GM10266 (cell line): ENCODE measurements around the gene FAM120C.

ENCODE experiments used
- DNase-seq: peaks from one replicate; pipeline ENCODE4 v3.0.0; 2012; ENCODE audit errors: extremely low spot score
- TF ChIP-seq, protein P1 (sequence below): IDR thresholded peaks from 2 replicates; pipeline ENCODE4 v1.5.1; 2012; ENCODE audit warnings: mild to moderate bottlenecking, low read depth; ENCODE audit not compliant: control insufficient read depth, insufficient read depth; ENCODE audit errors: missing control alignments

Gene FAM120C, protein sequence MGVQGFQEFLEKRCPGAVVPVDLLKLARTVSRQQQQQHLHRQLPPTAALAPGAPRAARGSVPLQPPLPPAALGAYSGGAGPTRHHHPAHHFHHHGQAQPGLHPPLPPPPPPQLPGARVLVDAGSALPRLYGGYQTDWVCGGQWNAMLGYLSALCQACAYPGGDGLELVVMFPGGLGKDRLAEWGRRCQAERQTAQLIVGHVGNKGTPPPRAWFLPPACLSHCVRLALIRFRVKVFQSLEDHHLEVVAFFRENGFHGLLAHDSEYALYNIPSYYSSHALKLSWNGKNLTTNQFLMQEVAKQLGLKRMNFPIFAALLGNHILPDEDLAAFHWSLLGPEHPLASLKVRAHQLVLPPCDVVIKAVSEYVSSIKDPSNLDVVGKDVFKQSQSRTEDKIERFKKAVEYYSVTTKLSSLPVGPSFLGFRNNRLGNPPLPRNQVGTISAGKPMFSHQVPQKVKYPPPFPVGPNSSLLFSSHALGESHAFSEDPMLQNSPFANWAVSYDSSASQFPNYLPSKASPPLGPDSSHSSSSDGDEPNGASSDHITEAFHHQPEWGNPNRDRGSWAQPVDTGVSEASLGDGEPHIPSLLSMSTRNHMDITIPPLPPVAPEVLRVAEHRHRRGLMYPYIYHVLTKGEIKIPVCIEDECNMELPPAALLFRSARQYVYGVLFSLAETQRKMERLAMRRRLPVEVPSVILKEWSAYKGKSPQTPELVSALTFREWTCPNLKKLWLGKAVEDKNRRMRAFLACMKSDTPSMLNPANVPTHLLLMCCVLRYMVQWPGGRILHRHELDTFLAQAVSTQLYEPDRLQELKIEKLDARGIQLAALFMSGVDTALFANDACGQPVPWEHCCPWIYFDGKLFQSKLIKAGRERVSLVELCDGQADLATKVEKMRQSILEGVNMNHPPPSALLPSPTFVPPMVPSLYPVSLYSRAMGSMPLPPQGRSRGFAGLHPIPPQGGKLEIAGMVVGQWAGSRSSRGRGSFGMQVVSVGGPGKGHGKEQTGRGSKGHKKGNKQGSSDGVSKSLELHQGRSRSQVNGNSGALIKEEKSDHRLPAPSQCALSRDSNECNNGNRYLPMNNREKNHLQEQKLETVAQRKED

DNA sequence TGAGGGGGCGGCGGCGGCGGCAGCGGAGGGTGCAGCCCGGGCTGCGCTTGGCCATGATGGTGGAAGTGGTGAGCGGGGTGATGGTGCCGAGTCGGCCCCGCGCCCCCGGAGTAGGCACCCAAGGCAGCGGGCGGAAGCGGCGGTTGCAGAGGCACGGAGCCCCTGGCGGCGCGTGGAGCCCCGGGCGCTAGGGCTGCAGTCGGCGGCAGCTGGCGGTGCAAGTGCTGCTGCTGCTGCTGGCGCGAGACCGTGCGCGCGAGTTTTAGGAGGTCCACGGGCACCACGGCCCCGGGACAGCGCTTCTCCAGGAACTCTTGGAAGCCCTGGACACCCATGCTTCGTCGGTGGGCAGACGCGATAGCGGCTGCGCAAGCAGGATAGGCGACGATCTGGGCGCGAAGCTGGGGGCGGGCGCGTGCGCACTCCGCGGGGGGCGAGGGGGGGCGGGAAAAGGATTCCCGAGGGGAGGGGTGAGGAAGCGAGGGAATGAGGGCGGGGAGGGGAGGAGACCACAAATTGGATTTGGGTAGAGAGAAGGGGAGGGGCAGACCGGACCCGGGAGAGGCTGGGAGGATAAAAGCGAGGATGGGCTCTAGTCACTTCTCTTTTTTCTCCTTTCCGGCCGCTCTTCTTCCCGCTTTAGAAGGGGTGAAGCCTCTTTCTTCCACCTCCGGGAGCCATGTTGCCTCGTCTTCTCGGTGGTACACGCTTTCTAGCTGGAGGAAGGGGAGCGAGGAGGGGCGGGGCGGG, at the start of gene FAM120C:
FAM120C (minus strand) TSS at position 391 of the 750 bp plus-strand sequence; CDS start at position 335, 56 bp downstream.
- peak; percentile 84 for DNase-seq
- TF ChIP-seq, protein P1, sequence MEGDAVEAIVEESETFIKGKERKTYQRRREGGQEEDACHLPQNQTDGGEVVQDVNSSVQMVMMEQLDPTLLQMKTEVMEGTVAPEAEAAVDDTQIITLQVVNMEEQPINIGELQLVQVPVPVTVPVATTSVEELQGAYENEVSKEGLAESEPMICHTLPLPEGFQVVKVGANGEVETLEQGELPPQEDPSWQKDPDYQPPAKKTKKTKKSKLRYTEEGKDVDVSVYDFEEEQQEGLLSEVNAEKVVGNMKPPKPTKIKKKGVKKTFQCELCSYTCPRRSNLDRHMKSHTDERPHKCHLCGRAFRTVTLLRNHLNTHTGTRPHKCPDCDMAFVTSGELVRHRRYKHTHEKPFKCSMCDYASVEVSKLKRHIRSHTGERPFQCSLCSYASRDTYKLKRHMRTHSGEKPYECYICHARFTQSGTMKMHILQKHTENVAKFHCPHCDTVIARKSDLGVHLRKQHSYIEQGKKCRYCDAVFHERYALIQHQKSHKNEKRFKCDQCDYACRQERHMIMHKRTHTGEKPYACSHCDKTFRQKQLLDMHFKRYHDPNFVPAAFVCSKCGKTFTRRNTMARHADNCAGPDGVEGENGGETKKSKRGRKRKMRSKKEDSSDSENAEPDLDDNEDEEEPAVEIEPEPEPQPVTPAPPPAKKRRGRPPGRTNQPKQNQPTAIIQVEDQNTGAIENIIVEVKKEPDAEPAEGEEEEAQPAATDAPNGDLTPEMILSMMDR, result no peak

DNA sequence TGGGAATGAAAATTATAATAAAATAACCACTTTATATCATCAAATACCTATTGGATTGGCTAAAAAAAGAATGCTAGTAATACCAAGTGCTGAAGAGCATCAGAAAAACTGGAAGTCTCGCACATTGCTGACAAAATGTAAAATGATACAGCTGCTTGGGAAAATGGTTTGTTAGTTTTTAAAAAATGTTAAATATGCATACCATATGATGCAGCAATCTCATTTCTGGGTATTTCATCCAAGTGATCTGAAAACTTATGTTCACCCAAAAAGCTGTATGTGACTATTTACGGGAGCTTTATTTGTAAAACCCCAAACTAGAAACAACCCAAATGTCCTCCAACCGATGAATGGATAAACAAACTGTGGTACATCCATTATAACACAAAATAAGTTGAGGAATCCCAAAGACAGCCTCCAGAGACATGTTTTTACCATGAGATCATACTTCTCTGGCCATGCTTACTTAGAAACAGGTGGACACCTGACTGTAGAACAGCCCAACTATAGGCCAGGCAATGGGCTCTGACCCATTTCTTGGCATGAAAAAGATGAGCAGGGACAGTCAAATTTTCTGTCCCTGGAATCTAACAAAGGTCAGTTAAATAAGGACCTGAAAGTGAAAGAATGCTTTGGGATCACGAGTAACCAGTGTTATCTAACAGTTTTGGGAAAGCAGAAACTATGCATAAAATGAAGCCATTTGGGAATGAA, 47.5 kb upstream of the FAM120C start:
- TF ChIP-seq, protein P1, result no peak
- no peak for DNase-seq

DNA sequence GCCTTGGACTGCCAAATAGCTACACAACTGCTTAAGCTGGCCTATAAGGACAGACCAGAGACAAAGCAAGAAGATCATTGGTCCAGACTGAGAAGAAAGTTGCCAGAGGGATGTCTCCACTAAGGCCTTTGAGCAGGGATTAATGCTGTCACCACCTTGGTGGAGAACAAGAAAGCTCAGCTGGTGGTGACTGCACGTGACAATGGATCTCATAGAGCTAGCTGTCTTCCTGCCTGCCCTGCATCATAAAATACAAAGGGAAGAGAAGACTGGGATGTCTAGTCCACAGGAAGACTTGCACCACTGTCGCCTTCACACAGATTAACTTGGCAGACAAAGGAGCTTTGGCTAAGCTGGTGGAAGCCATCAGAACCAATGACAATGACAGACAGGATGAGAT, 40.5 kb upstream of the FAM120C start:
- DNase-seq, result no peak
- TF ChIP-seq, protein P1, result no peak

DNA sequence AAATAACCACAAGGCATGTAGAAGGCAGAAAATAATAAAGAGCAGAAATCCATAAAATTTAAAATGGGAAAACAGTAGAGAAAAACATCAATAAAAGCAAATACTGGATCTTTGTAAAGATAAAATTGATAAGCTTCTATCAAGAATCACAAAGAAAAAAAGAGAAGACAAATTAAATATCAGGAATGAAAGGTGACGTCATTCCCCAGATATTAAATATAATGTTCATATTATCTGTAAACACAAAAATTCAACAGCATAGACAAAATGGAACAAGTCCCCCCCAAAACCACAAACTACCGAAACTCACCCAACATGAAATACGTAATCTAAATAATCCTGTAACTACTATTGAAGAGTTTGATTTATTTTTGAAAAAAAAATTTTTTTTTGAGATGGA, 30.5 kb upstream of the FAM120C start:
- TF ChIP-seq, protein P1, result no peak
- DNase-seq, result no peak

DNA sequence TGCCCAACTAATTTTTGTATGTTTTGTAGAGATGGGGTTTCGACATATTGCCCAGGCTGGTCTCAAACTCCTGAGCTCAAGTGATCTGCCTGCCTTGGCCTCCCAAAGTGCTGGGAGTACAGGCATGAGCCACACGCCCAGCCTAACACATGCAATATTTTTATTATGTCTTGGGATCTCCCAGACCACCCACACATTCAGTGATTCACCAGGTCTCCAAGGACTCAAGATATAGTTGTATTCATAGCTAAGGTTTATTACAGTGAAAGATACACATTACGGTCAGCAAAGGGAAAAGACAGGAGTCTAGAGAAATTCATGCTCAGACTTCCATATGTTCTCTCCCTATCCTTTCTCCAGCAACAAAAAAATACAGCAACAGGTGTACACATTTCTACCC, 25.5 kb upstream of the FAM120C start:
- no peak for DNase-seq
- TF ChIP-seq, protein P1, result no peak

DNA sequence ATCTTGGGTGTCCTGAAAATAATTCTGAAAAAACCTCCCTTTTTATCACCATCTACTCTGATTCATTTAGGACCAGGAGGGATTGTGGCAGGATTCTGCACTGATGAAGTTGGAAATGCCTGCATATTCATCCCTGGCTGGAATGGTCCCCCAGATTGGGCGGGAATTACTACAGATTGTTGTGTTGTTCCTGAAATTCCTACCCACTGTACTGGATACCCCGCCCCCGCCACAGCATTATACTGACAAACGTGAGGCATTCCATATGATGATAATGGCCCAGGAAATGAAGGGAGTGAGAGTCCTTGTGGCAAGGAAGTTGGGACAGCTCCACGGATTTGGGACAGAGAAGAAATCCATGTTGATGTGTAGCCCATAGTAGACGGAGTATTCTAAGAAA, 15.2 kb upstream of the FAM120C start:
- no peak for DNase-seq
- TF ChIP-seq, protein P1, result no peak
